Activated naive CD4-positive, alpha-beta T cell treated with anti-CD3 and anti-CD28 coated beads, Interleukin-2, amount 50 U/mL, for 24 hours (primary cell): ENCODE results near the gene VWA2.

Experiments used
- H3K27ac Mint-ChIP-seq: one replicate; pipeline ENCODE4 v1.8.0; 2021; ENCODE audit warnings: mild to moderate bottlenecking, mixed read lengths
- H3K27me3 Mint-ChIP-seq: one replicate; pipeline ENCODE4 v1.8.0; 2021; ENCODE audit warnings: mixed read lengths
- H3K36me3 Mint-ChIP-seq: one replicate; pipeline ENCODE4 v1.8.0; 2021; ENCODE audit warnings: mixed read lengths
- H3K4me1 Mint-ChIP-seq: one replicate; pipeline ENCODE4 v1.8.0; 2021; ENCODE audit warnings: mixed read lengths
- H3K4me3 Mint-ChIP-seq: one replicate; pipeline ENCODE4 v1.8.0; 2021; ENCODE audit warnings: mild to moderate bottlenecking, mixed read lengths
- H3K9me3 Mint-ChIP-seq: one replicate; pipeline ENCODE4 v1.8.0; 2021; ENCODE audit warnings: mixed read lengths

VWA2 gene

GRCh38 chr10:114294549-114294948 lies 55.5 kb downstream of the VWA2 start:
- peaks cover 29% of the 10 kb centered on the region for H3K36me3 Mint-ChIP-seq

GRCh38 chr10:114295393-114295792 lies 56.3 kb downstream of the VWA2 start:
- Mint-ChIP-seq H3K27me3 (no peaks in the 10 kb centered on the region), H3K4me3 (no peak overlapping the region), H3K4me1 (no peaks in the 10 kb centered on the region), H3K36me3 (peaks cover 29% of the 10 kb centered on the region), H3K27ac (no peak overlapping the region), H3K9me3 (peaks cover 6% of the 10 kb centered on the region)

More at GRCh38 chr10:114294549-114294948, 55.5 kb downstream of the VWA2 start:
- no peak overlapping the region for H3K4me3 Mint-ChIP-seq
- H3K9me3 Mint-ChIP-seq: peaks cover 6% of the 10 kb centered on the region
- no peaks in the 10 kb centered on the region for H3K27me3 Mint-ChIP-seq
- H3K27ac Mint-ChIP-seq: no peak overlapping the region
- H3K4me1 Mint-ChIP-seq: no peaks in the 10 kb centered on the region

GRCh38 chr10:114297136-114297705 lies 58.2 kb downstream of the VWA2 start:
- Mint-ChIP-seq H3K4me3 (no peak overlapping the region), H3K4me1 (no peaks in the 10 kb centered on the region), H3K9me3 (peaks cover 6% of the 10 kb centered on the region), H3K27ac (no peak overlapping the region), H3K36me3 (peaks cover 29% of the 10 kb centered on the region), H3K27me3 (no peaks in the 10 kb centered on the region)

- H3K4me1 Mint-ChIP-seq: peaks cover 11% of the 10 kb centered on the region
Observed at GRCh38 chr10:114300036-114300645, 61.1 kb downstream of the VWA2 start.

GRCh38 chr10:114301177-114301576 lies 62.1 kb downstream of the VWA2 start:
- peaks cover 2% of the 10 kb centered on the region for H3K9me3 Mint-ChIP-seq
- H3K36me3 Mint-ChIP-seq: peaks cover 14% of the 10 kb centered on the region
- H3K4me3 Mint-ChIP-seq: no peak overlapping the region
- H3K27ac Mint-ChIP-seq: no peak overlapping the region
- H3K4me1 Mint-ChIP-seq: peaks cover 11% of the 10 kb centered on the region
- H3K27me3 Mint-ChIP-seq: no peaks in the 10 kb centered on the region

More at GRCh38 chr10:114300036-114300645, 61.1 kb downstream of the VWA2 start:
- Mint-ChIP-seq H3K27ac (no peak overlapping the region), H3K4me3 (no peak overlapping the region), H3K36me3 (peaks cover 24% of the 10 kb centered on the region), H3K9me3 (peaks cover 6% of the 10 kb centered on the region), H3K27me3 (no peaks in the 10 kb centered on the region)

GRCh38 chr10:114301951-114302710 lies 63.1 kb downstream of the VWA2 start:
- peaks cover 6% of the 10 kb centered on the region for H3K36me3 Mint-ChIP-seq
- H3K4me1 Mint-ChIP-seq: peaks cover 11% of the 10 kb centered on the region
- no peak overlapping the region for H3K4me3 Mint-ChIP-seq
- no peaks in the 10 kb centered on the region for H3K9me3 Mint-ChIP-seq
- H3K27me3 Mint-ChIP-seq: no peaks in the 10 kb centered on the region
- no peak overlapping the region for H3K27ac Mint-ChIP-seq

- Mint-ChIP-seq H3K4me1 (peaks cover 11% of the 10 kb centered on the region), H3K9me3 (no peaks in the 10 kb centered on the region), H3K27me3 (no peaks in the 10 kb centered on the region), H3K4me3 (peak overlapping the region; percentile 98), H3K36me3 (peaks cover 1% of the 10 kb centered on the region), H3K27ac (no peak overlapping the region)
Observed at GRCh38 chr10:114303556-114303955, 64.5 kb downstream of the VWA2 start.

- H3K4me3 Mint-ChIP-seq: peak overlapping the region; percentile 98
- H3K27me3 Mint-ChIP-seq: no peaks in the 10 kb centered on the region
- no peaks in the 10 kb centered on the region for H3K9me3 Mint-ChIP-seq
- H3K27ac Mint-ChIP-seq: peak overlapping the region; percentile 79
- peaks cover 1% of the 10 kb centered on the region for H3K36me3 Mint-ChIP-seq
- peaks cover 11% of the 10 kb centered on the region for H3K4me1 Mint-ChIP-seq
Observed at GRCh38 chr10:114304017-114304570, 65.0 kb downstream of the VWA2 start.

- Mint-ChIP-seq H3K4me1 (peaks cover 11% of the 10 kb centered on the region), H3K27me3 (no peaks in the 10 kb centered on the region), H3K9me3 (no peaks in the 10 kb centered on the region), H3K27ac (peak overlapping the region; percentile 79), H3K36me3 (no peaks in the 10 kb centered on the region), H3K4me3 (peak overlapping the region; percentile 98)
Observed at GRCh38 chr10:114304571-114305421, 65.7 kb downstream of the VWA2 start.

- no peak overlapping the region for H3K27ac Mint-ChIP-seq
- no peaks in the 10 kb centered on the region for H3K36me3 Mint-ChIP-seq
- H3K4me1 Mint-ChIP-seq: peaks cover 11% of the 10 kb centered on the region
- H3K27me3 Mint-ChIP-seq: no peaks in the 10 kb centered on the region
- H3K9me3 Mint-ChIP-seq: no peaks in the 10 kb centered on the region
- peak overlapping the region; percentile 98 for H3K4me3 Mint-ChIP-seq
Observed at GRCh38 chr10:114305521-114305925, 66.5 kb downstream of the VWA2 start.

GRCh38 chr10:114306116-114306973 lies 67.3 kb downstream of the VWA2 start:
- H3K9me3 Mint-ChIP-seq: no peaks in the 10 kb centered on the region
- no peaks in the 10 kb centered on the region for H3K27me3 Mint-ChIP-seq
- H3K27ac Mint-ChIP-seq: no peak overlapping the region
- no peak overlapping the region for H3K4me3 Mint-ChIP-seq
- H3K4me1 Mint-ChIP-seq: peaks cover 11% of the 10 kb centered on the region
- no peaks in the 10 kb centered on the region for H3K36me3 Mint-ChIP-seq

- no peak overlapping the region for H3K4me3 Mint-ChIP-seq
Observed at GRCh38 chr10:114307731-114308130, 68.7 kb downstream of the VWA2 start.

GRCh38 chr10:114308531-114309363 lies 69.7 kb downstream of the VWA2 start:
- Mint-ChIP-seq H3K4me3 (no peak overlapping the region), H3K36me3 (no peaks in the 10 kb centered on the region), H3K27ac (no peak overlapping the region), H3K4me1 (peaks cover 9% of the 10 kb centered on the region), H3K27me3 (no peaks in the 10 kb centered on the region), H3K9me3 (no peaks in the 10 kb centered on the region)

More at GRCh38 chr10:114307731-114308130, 68.7 kb downstream of the VWA2 start:
- Mint-ChIP-seq H3K27me3 (no peaks in the 10 kb centered on the region), H3K27ac (no peak overlapping the region), H3K4me1 (peaks cover 11% of the 10 kb centered on the region), H3K36me3 (no peaks in the 10 kb centered on the region), H3K9me3 (no peaks in the 10 kb centered on the region)

- H3K36me3 Mint-ChIP-seq: no peaks in the 10 kb centered on the region
- no peaks in the 10 kb centered on the region for H3K27me3 Mint-ChIP-seq
- no peaks in the 10 kb centered on the region for H3K9me3 Mint-ChIP-seq
- no peak overlapping the region for H3K27ac Mint-ChIP-seq
- peaks cover 3% of the 10 kb centered on the region for H3K4me1 Mint-ChIP-seq
- no peak overlapping the region for H3K4me3 Mint-ChIP-seq
Observed at GRCh38 chr10:114309364-114309651, 70.3 kb downstream of the VWA2 start.
